COLO829 (cell line): ENCODE results near the gene MAP3K13.
"Not testable (repeated sequence)": the region's sequence is repeated elsewhere in the genome, so short reads cannot be mapped to it uniquely, and the experiment has no call there.

Experiments
- DNase-seq: peaks from one replicate; pipeline ENCODE4 v3.0.0; 2012; ENCODE audit warnings: low spot score

The MAP3K13 gene

GRCh38 chr3:185341616-185342458, 21.1 kb upstream of the MAP3K13 start:
- no peak for DNase-seq

DNA sequence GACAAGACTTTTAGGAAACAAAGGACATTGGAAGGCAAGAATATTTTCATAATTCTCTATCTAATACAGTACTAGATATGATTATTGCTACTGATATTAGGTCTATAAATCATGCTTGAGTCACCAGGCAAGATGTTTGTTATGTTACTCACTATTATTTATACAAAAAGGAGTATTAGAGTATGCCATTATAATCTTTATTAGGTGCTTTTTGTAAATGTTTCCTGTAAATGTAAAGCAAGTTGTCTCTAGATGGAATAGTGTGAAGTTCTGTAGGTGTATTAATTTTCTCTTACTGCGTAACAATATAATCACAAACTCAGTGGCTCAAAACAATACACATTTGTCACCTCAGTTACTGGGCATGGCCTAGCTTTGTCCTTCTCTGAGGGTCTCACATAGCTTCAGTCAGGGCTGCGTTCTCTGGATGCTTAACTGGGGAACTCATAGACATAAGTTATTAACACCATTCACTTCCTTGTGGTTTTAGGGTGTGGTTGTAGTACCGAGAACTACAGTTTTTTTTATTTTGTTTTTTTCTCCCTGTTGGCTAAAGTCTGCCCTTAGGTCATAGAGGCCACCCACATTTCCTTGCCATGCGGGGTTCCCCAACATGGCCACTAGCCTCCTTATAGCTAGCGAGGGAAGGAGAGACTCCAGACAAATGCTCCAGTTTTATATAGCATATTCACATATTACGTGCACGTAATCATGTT, 20.3 kb upstream of the MAP3K13 start:
- no peak for DNase-seq

- no peak for DNase-seq
Measured at GRCh38 chr3:185347399-185347798, 15.5 kb upstream of the MAP3K13 start.

DNA sequence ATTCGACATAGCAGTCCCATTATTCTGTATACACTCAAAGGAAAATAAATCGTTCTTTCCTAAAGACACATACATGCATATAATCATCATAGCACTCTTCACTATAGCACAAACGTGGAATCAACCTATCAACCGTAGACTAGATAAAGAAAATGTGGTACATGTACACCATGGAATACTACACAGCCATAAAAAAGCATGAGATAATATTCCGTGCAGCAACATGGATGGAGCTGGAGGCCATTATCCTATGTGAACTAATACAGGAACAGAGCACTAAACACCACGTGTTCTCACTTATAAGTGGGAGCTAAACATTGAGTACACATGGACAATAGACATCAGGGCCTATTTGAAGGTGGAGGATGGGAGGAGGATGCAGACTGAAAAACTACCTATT, 12.1 kb upstream of the MAP3K13 start:
- no peak for DNase-seq

GRCh38 chr3:185351396-185351795, 11.5 kb upstream of the MAP3K13 start:
- no peak for DNase-seq

- DNase-seq = no peak
Measured at GRCh38 chr3:185353225-185353624, 9.7 kb upstream of the MAP3K13 start.

- peak; percentile 33 for DNase-seq
Measured at GRCh38 chr3:185353823-185354614, 8.9 kb upstream of the MAP3K13 start.

GRCh38 chr3:185356499-185356898, 6.4 kb upstream of the MAP3K13 start:
- DNase-seq = no peak

DNA sequence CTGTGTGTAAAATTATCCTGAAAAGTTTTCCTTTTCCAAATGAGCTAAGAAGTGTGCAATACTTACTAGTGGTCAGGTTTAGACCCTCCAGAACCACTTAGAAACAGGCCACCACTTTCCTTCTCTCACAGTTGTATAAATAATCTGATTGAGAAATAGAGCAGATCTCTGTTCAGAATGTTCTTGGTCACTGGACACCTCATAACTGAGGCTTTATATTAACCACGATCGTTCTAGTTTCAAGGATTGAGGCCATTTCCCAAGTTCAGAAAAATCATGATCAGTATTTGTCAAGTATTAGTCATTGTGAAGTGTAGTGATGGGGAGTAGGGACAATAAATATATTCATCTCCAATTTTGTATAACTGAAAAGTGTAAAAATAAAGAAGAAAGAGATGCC, 1.0 kb upstream of the MAP3K13 start:
- no peak for DNase-seq

- no peak for DNase-seq
Measured at GRCh38 chr3:185363662-185364203, 797 bp downstream of the MAP3K13 start.

- DNase-seq = no peak
Measured at GRCh38 chr3:185365291-185366073, 2.5 kb downstream of the MAP3K13 start.

DNA sequence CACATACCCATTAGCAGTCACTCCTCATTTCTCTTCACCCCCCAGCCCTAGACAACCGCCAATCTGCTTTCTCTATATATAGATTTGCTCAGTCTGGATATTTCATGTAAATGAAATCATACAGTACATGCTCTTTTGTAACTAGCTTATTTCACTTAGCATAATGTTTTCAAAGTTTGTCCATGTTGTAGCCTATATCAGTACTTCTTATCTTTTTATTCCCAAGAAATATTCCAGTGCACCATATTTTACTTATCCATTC, 3.1 kb downstream of the MAP3K13 start:
- no peak for DNase-seq

DNA sequence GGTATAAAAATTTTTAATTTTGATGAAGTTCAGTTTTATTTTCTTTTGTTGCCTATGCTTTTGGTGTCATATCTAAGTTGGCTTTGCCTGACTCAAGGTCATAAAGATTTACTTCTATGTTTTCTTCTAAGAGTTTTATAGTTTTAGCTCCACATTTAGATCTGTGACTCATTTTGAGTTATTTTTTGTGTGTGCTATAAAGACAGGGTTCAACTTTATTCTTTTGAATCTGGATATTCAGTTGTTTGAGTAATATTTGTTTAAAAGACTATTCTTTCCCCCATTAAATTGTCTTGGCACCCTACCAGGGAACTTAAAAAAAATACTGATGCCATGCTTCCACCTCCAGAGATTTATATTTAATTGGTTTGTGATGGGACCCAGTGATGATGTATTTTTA, 4.0 kb downstream of the MAP3K13 start:
- DNase-seq = no peak

- DNase-seq = not testable (repeated sequence)
Measured at GRCh38 chr3:185370349-185370748, 7.4 kb downstream of the MAP3K13 start.

DNA sequence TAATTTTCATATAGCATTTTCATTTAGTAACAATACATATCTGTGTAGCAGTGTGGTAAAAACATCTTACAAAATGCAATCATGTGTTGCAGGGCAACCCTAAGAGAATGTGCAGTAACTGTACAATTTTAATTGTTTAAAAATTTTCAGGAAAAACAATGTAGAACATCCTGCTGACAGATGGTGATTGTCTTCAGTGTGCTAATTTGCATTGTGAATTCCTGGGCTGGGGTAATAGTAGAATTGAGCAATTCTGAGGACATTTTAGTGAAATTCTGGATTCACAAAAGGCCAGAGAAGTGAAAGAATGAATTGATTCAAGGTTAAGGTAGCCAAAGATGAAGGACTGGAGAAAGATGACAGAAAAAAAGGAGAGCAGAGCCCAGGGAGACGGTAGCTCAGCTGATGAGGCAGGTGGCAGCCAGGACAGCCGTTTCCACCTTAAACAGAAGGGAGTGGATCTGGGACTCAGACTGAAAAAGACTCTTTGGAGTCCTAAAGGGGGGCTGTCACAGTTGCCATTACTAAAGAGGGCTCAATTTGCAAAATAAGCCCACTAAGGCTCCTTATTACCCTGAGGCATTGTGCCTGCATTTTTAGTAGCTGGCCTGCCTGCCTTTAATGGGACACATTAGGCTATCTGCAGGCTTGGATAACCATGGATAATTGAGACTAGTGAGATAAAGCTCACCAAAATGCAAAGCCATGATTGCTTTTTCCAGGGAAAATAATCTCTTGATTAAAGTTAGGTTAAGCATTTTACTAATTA, 8.6 kb downstream of the MAP3K13 start:
- no peak for DNase-seq

- no peak for DNase-seq
Measured at GRCh38 chr3:185381320-185382058, 18.6 kb downstream of the MAP3K13 start.

- no peak for DNase-seq
Measured at GRCh38 chr3:185382154-185382553, 19.2 kb downstream of the MAP3K13 start.

DNA sequence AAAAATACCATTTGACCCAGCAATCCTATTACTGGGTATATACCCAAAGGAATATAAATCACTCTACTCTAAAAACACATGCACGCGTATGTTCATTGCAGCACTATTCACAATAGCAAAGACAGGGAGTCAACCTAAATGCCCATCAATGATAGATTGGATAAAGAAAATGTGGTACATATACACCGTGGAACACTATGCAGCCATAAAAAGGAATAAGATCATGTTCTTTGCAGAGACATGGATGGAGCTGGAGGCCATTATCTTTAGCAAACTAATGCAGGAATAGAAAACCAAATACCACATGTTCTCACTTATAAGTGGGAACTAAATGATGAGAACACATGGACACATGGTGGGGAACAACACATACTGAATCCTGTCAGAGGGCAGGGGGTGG, 23.6 kb downstream of the MAP3K13 start:
- not testable (repeated sequence) for DNase-seq

DNA sequence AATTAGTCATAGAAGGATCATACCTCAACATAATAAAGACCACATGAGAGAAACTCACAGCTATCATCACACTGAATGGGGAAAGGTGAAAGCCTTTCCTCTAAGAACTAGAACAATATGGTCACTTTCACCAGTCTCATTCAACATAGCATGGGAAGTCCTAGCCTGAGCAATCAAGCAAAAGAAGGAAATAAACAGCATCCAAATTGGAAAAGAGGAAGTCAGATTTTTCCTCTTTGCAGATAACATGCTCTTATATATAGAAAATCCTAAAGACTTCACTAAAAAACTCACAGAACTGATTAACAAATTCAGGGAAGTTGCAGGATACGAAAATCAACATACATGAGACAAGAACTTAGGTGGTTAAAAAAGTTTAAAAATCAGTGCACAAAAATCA, 24.7 kb downstream of the MAP3K13 start:
- no peak for DNase-seq

GRCh38 chr3:185393055-185393454, 30.1 kb downstream of the MAP3K13 start:
- no peak for DNase-seq
